ENCODE data around the gene MTA1. TPM values are rescaled to one million over a fixed set of nuclear protein-coding genes. Genes with fewer than 3 reads are reported as not detected.
A peak's percentile ranks its signal among the peaks of the same experiment; 100 is the strongest.

The MTA1 gene
- total RNA-seq, 6 donors from 2014 or later, result 64.8 to 315 (median 94.9) TPM

DNA sequence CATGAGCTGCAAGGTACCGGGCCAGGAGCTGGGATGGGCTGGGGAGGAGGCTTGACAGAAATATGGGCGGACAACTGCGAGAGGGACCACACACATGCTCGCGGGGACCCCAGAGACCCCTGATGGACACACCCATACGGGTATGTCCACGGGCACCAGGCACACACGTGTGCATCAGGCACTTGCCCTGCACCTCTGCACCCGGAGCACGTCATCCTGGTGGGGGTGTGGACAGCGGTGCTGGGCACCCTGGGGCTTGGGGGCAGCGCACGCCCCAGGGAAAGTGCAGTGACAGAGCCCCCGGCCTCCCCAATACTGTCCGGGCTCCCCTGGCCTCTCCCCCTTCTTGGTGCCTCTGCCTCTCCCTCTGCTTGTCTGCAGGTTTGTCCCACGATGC, 65.4 kb downstream of the MTA1 start:
- WGBS, 2 donors, result 74 to 90% methylated on average over 9 to 16 of the region's 16 CpGs
- ATAC-seq (ENCODE audit: low FRiP score in 2 of 2) (no peak), DNase-seq (peak in 1 of 2 donors; percentile 71)
- peak overlapping the region; percentile 88 to 98 (median 92) for H3K27ac ChIP-seq
- peaks cover 95 to 100% (median 97%) of the 10 kb centered on the region in 4 donors for H3K4me1 ChIP-seq
- no peak overlapping the region for H3K4me3 ChIP-seq
- H3K36me3 ChIP-seq, result peaks cover 0 to 2% (median 0%) of the 10 kb centered on the region in 4 donors
- no peaks in the 10 kb centered on the region for H3K9me3 ChIP-seq
- TF ChIP-seq, protein P1, sequence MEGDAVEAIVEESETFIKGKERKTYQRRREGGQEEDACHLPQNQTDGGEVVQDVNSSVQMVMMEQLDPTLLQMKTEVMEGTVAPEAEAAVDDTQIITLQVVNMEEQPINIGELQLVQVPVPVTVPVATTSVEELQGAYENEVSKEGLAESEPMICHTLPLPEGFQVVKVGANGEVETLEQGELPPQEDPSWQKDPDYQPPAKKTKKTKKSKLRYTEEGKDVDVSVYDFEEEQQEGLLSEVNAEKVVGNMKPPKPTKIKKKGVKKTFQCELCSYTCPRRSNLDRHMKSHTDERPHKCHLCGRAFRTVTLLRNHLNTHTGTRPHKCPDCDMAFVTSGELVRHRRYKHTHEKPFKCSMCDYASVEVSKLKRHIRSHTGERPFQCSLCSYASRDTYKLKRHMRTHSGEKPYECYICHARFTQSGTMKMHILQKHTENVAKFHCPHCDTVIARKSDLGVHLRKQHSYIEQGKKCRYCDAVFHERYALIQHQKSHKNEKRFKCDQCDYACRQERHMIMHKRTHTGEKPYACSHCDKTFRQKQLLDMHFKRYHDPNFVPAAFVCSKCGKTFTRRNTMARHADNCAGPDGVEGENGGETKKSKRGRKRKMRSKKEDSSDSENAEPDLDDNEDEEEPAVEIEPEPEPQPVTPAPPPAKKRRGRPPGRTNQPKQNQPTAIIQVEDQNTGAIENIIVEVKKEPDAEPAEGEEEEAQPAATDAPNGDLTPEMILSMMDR (IDR thresholded peaks at IDR 0.05), result no peak
- TF ChIP-seq POLR2A (IDR thresholded peaks at IDR 0.05) (no peak), POLR2AphosphoS5 (IDR thresholded peaks at IDR 0.05) (no peak), EP300 (IDR thresholded peaks at IDR 0.05) (no peak)
- H3K27me3 ChIP-seq, result peaks cover 0 to 3% (median 0%) of the 10 kb centered on the region in 4 donors

DNA sequence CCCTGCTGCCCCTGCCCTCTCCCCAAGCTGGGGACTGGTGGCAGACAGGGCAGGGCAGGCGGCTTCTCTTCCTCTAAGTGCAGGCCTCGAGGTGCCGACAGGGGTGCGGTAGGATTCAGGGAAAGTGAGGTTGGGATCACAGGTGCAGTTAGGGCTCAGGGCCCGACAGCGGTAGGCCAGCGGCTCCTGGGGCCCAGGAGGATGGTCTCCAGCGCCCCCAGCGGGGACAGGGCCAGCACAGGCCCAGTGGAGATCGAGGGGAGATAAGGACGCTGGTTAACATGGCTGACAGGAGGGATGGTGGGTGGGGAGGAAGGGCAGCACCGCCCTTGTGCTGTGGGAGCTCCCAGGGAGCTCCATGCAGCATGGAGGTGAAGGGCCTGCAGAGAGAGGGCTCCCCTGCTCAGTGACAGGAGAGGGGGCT, 66.1 kb downstream of the MTA1 start:
- peak in 1 of 2 donors; percentile 87 for DNase-seq
- 8 to 32% methylated on average over 2 to 12 of the region's 12 CpGs for WGBS, 2 donors
- ATAC-seq (ENCODE audit: low FRiP score in 2 of 2), result no peak

DNA sequence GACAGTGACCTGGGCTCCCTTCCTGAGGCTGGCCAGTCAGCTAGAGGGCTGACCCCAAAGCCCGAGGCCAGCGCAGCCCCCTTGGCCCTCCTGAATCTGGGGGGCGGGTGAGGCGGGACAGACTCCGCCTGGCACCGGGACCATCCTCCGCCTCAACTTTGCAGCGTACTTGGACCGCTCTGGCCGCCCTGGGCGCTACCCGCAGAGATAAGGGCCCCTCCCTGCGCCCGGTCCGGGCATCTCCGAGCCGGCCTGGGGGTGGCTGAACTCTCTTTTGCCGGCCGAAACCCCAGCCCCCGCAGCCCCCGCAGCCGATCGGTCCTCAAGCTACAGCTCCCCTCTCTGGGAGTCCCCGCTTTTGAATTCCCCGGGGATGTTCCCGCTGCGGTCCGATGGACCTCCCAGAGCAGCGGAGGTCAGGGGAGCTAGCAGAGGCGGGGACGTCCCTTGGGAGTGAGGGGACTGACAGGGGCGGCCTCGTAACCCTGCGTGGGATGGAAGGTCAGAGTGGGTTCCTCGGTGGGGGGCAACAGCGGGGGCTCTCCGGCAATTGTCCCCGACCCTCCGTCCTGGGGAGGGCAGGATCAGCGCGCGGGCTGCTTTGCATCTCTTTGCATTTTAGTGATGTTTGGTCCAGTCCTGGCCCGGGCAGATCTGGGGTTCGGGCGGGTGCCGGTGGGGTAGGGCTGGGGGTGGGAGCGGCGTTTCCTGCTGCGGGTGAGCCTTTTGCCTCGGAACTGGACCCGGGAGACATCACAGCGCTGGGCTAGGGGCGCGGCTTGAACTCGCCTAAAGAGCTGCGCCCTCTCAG, 66.7 kb downstream of the MTA1 start, which contains the start of gene CRIP1:
Gene CRIP1, plus strand, starts transcription at position 724 of the 811 bp plus-strand sequence. CDS start 374 bp downstream, outside the sequence.
- H3K27ac ChIP-seq, result peak within 1 kb of the TSS; percentile 88 to 98 (median 90)
- no peaks in the 10 kb centered on the region for H3K36me3 ChIP-seq
- no peak for TF ChIP-seq EP300 (IDR thresholded peaks at IDR 0.05)
- no peak for TF ChIP-seq POLR2AphosphoS5 (IDR thresholded peaks at IDR 0.05)
- TF ChIP-seq, protein P1 (IDR thresholded peaks at IDR 0.05), result no peak
- no peak for TF ChIP-seq POLR2A (IDR thresholded peaks at IDR 0.05)
- H3K9me3 ChIP-seq, result no peaks in the 10 kb centered on the region
- peak within 1 kb of the TSS; percentile 36 to 69 (median 52) for H3K4me3 ChIP-seq
- peaks cover 81 to 93% (median 87%) of the 10 kb centered on the region in 4 donors for H3K4me1 ChIP-seq
- ATAC-seq (ENCODE audit: low FRiP score in 2 of 2) (no peak), DNase-seq (peak in 1 of 2 donors; percentile 88)
- H3K27me3 ChIP-seq, result peaks cover 0 to 3% (median 0%) of the 10 kb centered on the region in 4 donors
- 0 to 10% methylated on average over 3 to 27 of the region's 56 CpGs for WGBS, 2 donors

More for the DNA sequence above, 66.1 kb downstream of the MTA1 start:
- TF ChIP-seq, protein P1 (IDR thresholded peaks at IDR 0.05), result peak in 4 of 6 experiments; percentile 31 to 63 (median 52)
- TF ChIP-seq POLR2A (IDR thresholded peaks at IDR 0.05), result no peak
- Histone ChIP-seq H3K9me3 (no peaks in the 10 kb centered on the region), H3K36me3 (no peaks in the 10 kb centered on the region), H3K4me1 (peaks cover 87 to 97% (median 92%) of the 10 kb centered on the region in 4 donors), H3K27me3 (peaks cover 0 to 3% (median 0%) of the 10 kb centered on the region in 4 donors), H3K4me3 (peak overlapping the region in 3 of 4 donors; percentile 47 to 69 (median 56)), H3K27ac (peak overlapping the region; percentile 88 to 98 (median 90))

DNA sequence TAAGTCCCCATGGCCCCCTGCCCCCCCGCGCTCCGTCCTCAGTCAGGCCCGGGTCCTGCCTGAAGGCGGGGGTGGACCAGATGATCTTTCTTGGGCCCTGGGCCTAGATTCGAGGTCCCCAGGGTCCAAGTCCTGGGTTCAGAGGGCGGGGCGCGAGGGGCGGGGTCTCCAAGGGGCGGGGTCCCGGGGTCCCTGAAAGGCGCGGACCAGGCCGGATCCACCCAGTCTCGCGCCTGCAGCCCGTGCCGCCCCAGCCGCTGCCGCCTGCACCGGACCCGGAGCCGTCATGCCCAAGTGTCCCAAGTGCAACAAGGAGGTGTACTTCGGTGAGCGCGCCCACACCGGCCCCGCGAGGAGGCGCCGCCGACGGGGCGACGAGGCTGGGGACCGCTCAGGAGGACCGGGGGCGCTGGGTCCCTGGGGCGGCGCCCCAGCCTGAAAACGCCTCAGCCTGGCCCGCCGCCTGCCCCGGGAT, 67.4 kb downstream of the MTA1 start:
- peak overlapping the region; percentile 88 to 98 (median 90) for H3K27ac ChIP-seq
- peaks cover 83 to 93% (median 87%) of the 10 kb centered on the region in 4 donors for H3K4me1 ChIP-seq

More for the DNA sequence above, 67.4 kb downstream of the MTA1 start:
- 0 to 4% methylated on average over 6 to 21 of the region's 45 CpGs for WGBS, 2 donors
- peaks cover 0 to 3% (median 0%) of the 10 kb centered on the region in 4 donors for H3K27me3 ChIP-seq
- ATAC-seq (ENCODE audit: low FRiP score in 2 of 2) (peak in 1 of 2 donors; percentile 27), DNase-seq (peak in 1 of 2 donors; percentile 95)
- TF ChIP-seq, protein P1 (IDR thresholded peaks at IDR 0.05), result no peak
- TF ChIP-seq POLR2AphosphoS5 (IDR thresholded peaks at IDR 0.05), result no peak
- TF ChIP-seq POLR2A (IDR thresholded peaks at IDR 0.05), result peak in 1 of 4 donors; percentile 28
- TF ChIP-seq EP300 (IDR thresholded peaks at IDR 0.05), result no peak
- H3K36me3 ChIP-seq, result no peaks in the 10 kb centered on the region
- peak overlapping the region; percentile 36 to 69 (median 52) for H3K4me3 ChIP-seq
- H3K9me3 ChIP-seq, result no peaks in the 10 kb centered on the region

Measured in upper lobe of left lung (tissue), 6 donors.